ENCODE measurements around the gene PRM2.

DNA sequence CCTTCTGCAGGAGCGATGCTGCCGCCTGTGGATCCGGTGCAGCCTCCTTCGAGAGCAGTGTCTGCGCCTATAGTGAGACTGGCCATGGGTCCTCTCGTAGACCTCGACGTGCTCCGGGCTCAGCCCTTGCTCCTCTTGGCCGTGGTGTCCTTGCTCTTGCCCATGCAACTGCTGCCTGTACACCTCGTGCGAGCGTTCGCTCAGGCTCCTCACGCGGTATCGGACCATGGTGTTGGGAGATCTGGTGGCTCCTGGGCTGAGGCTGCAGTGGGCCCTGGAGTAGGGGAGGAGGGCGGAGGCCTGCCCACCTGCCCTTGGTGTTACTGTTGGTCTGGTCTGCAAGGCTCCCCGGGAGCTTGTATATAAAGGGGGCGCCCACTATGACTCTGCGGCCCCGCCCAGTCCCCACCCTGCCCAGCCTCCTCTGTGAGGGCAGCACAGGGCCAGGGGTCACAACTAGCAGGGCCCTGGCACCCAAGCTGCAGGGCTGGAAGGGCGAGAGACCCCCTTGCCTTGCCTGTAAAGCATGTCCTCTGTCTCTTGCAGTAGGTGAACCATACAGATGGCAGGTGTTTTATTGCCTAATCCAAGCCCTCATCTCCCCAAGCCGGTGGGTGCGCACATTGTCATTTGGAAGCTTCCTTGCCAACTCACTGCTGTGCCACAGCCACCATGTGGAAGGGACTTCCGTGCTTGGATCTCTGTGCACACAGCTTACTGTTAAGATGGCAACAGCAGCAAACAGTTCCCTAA, at the start of gene PRM2:
- TF ChIP-seq, protein P1, sequence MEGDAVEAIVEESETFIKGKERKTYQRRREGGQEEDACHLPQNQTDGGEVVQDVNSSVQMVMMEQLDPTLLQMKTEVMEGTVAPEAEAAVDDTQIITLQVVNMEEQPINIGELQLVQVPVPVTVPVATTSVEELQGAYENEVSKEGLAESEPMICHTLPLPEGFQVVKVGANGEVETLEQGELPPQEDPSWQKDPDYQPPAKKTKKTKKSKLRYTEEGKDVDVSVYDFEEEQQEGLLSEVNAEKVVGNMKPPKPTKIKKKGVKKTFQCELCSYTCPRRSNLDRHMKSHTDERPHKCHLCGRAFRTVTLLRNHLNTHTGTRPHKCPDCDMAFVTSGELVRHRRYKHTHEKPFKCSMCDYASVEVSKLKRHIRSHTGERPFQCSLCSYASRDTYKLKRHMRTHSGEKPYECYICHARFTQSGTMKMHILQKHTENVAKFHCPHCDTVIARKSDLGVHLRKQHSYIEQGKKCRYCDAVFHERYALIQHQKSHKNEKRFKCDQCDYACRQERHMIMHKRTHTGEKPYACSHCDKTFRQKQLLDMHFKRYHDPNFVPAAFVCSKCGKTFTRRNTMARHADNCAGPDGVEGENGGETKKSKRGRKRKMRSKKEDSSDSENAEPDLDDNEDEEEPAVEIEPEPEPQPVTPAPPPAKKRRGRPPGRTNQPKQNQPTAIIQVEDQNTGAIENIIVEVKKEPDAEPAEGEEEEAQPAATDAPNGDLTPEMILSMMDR (IDR thresholded peaks at IDR 0.05): no peak
- no peak for TF ChIP-seq ZFX (IDR thresholded peaks at IDR 0.05; ENCODE audit: borderline replicate concordance)

Measured in 22Rv1 (cell line).